Measurements from ENCODE around the gene PLCD1.

Gene PLCD1

DNA sequence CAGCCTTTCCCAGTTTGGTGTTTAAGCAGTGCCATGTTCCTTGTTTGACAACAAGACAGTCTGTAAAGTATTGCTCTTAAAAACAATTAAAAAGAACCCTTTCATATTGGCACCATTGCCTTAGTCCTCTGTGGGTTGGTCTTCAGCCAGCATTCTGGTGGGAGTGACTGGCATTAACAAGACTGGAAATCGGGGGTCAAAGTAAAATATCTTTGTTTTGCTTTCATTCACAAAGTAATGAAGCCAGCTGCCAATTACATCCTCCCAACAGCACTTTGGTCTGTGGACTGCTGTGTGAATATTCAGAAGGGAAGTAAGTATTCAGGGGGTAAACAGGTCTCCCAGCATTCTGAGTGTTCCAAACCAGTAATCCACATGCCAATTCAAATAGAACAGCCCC is 47.1 kb downstream of the PLCD1 start:
- H3K9ac ChIP-seq (ENCODE audit: low read length) = no peak overlapping the region
- TF ChIP-seq, protein P1, sequence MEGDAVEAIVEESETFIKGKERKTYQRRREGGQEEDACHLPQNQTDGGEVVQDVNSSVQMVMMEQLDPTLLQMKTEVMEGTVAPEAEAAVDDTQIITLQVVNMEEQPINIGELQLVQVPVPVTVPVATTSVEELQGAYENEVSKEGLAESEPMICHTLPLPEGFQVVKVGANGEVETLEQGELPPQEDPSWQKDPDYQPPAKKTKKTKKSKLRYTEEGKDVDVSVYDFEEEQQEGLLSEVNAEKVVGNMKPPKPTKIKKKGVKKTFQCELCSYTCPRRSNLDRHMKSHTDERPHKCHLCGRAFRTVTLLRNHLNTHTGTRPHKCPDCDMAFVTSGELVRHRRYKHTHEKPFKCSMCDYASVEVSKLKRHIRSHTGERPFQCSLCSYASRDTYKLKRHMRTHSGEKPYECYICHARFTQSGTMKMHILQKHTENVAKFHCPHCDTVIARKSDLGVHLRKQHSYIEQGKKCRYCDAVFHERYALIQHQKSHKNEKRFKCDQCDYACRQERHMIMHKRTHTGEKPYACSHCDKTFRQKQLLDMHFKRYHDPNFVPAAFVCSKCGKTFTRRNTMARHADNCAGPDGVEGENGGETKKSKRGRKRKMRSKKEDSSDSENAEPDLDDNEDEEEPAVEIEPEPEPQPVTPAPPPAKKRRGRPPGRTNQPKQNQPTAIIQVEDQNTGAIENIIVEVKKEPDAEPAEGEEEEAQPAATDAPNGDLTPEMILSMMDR (IDR thresholded peaks at IDR 0.05; ENCODE audit: low read length) = no peak
- TF ChIP-seq EZH2phosphoT487 (IDR thresholded peaks at IDR 0.05; ENCODE audit: low read length) (no peak), EZH2 (optimal IDR thresholded peaks at IDR 0.05; ENCODE audit: low read depth, low read length) (no peak)
- no peak overlapping the region for H3K4me2 ChIP-seq (ENCODE audit: low read depth, low read length)
- H4K20me1 ChIP-seq (ENCODE audit: insufficient read depth, low read length) = no peaks in the 10 kb centered on the region
- H3K79me2 ChIP-seq (ENCODE audit: low read length) = no peaks in the 10 kb centered on the region
- no peak overlapping the region for H2AFZ ChIP-seq (ENCODE audit: low read length)
- H3K4me1 ChIP-seq (ENCODE audit: low read length) = no peaks in the 10 kb centered on the region
- no peaks in the 10 kb centered on the region for H3K9me3 ChIP-seq (replicated peaks; ENCODE audit: insufficient read depth, low read length)
- DNase-seq = no peak
- no peak overlapping the region for H3K4me3 ChIP-seq (ENCODE audit: low read length)
- H3K27ac ChIP-seq (ENCODE audit: low read length) = no peak overlapping the region
- no peaks in the 10 kb centered on the region for H3F3A ChIP-seq (ENCODE audit: insufficient read depth, low read length)
- no peaks in the 10 kb centered on the region for H3K36me3 ChIP-seq (replicated peaks; ENCODE audit: insufficient read depth, low read length)
- H3K9me2 ChIP-seq (replicated peaks; ENCODE audit: insufficient read depth, low read length) = no peaks in the 10 kb centered on the region
- H3K27me3 ChIP-seq (replicated peaks; ENCODE audit: insufficient read depth, low read length) = no peaks in the 10 kb centered on the region

DNA sequence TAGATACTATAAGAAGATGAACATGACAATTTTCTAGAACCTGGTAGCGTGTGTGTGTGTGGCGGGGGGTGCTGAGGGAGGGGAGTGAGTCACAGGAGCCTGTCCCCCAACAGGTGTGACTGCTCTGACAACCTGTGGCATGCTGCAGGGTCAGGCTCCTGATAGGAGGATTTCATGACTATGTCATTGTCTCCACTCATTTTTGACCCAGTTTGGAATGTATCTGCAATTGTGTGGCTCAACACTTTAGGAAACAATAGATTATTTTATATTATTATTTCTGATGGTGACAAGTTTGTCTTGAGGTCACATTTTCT is 48.1 kb downstream of the PLCD1 start:
- H3K4me3 ChIP-seq (ENCODE audit: low read length) = no peak overlapping the region
- no peak overlapping the region for H3K27ac ChIP-seq (ENCODE audit: low read length)
- H3K4me1 ChIP-seq (ENCODE audit: low read length) = no peaks in the 10 kb centered on the region
- no peaks in the 10 kb centered on the region for H3K36me3 ChIP-seq (replicated peaks; ENCODE audit: insufficient read depth, low read length)
- H3K9ac ChIP-seq (ENCODE audit: low read length) = no peak overlapping the region
- H3K4me2 ChIP-seq (ENCODE audit: low read depth, low read length) = no peak overlapping the region
- no peaks in the 10 kb centered on the region for H4K20me1 ChIP-seq (ENCODE audit: insufficient read depth, low read length)
- H2AFZ ChIP-seq (ENCODE audit: low read length) = no peak overlapping the region
- no peaks in the 10 kb centered on the region for H3K27me3 ChIP-seq (replicated peaks; ENCODE audit: insufficient read depth, low read length)
- no peak for DNase-seq
- no peaks in the 10 kb centered on the region for H3K9me3 ChIP-seq (replicated peaks; ENCODE audit: insufficient read depth, low read length)
- no peaks in the 10 kb centered on the region for H3K9me2 ChIP-seq (replicated peaks; ENCODE audit: insufficient read depth, low read length)
- TF ChIP-seq EZH2phosphoT487 (IDR thresholded peaks at IDR 0.05; ENCODE audit: low read length) (no peak), EZH2 (optimal IDR thresholded peaks at IDR 0.05; ENCODE audit: low read depth, low read length) (no peak)
- TF ChIP-seq, protein P1 (IDR thresholded peaks at IDR 0.05; ENCODE audit: low read length) = no peak
- no peaks in the 10 kb centered on the region for H3F3A ChIP-seq (ENCODE audit: insufficient read depth, low read length)
- H3K79me2 ChIP-seq (ENCODE audit: low read length) = no peaks in the 10 kb centered on the region

DNA sequence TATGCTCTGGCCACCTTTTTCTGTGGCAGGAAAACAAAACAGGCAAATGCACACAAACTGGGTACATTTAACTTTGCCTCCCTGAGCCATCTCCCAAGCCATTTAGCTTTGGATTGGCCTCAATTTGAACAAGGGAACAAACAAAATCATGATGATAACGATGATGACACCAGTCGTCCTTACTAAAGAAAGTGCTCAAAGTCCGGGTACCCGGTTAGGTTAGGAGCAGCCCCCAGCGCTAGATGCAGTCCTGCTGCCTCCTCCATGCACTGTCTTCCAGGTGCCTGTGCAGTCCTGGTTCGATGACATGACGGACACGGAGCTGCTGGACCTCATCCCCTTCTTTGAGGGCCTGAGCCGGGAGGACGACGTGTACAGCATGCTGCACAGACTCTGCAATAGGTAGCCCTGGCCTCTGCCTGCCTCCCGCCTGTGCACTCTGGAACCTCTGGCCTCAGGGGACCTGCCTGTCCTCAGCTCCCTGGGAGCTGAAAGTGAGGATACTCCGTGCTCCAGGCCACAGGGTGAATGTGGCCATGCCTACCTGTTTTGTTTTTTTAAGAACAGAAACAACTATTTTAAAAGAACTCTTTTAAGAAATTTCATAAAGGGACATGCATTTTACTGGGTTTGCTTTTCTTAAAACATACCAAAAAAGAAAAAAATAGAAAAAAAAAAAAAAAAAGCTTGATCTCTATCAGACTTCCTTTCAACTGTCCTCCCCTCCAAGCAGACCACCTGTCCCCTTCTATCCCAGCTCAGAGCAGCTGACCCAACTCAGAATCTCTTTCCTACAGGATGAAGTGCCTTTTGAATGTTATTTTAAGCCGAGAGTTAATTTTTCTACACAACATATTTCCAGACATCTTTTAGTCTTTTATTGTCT is 48.7 kb downstream of the PLCD1 start:
- Histone ChIP-seq H3K4me1 (ENCODE audit: low read length) (no peaks in the 10 kb centered on the region), H3F3A (ENCODE audit: insufficient read depth, low read length) (no peaks in the 10 kb centered on the region), H3K9me3 (replicated peaks; ENCODE audit: insufficient read depth, low read length) (no peaks in the 10 kb centered on the region), H3K4me3 (ENCODE audit: low read length) (no peak overlapping the region), H3K27me3 (replicated peaks; ENCODE audit: insufficient read depth, low read length) (no peaks in the 10 kb centered on the region), H2AFZ (ENCODE audit: low read length) (no peak overlapping the region), H3K9ac (ENCODE audit: low read length) (no peak overlapping the region), H3K36me3 (replicated peaks; ENCODE audit: insufficient read depth, low read length) (no peaks in the 10 kb centered on the region), H3K4me2 (ENCODE audit: low read depth, low read length) (no peak overlapping the region), H4K20me1 (ENCODE audit: insufficient read depth, low read length) (no peaks in the 10 kb centered on the region), H3K79me2 (ENCODE audit: low read length) (no peaks in the 10 kb centered on the region), H3K27ac (ENCODE audit: low read length) (no peak overlapping the region), H3K9me2 (replicated peaks; ENCODE audit: insufficient read depth, low read length) (no peaks in the 10 kb centered on the region)
- no peak for TF ChIP-seq EZH2 (optimal IDR thresholded peaks at IDR 0.05; ENCODE audit: low read depth, low read length)
- TF ChIP-seq, protein P1 (IDR thresholded peaks at IDR 0.05; ENCODE audit: low read length) = no peak
- no peak for DNase-seq

All from MM.1S (cell line).